ENCODE results near the gene BAIAP3.

GRCh38 chr16:1335996-1336395, 2.6 kb downstream of the BAIAP3 start:
- TF ChIP-seq POLR2AphosphoS5 (IDR thresholded peaks at IDR 0.05; ENCODE audit: borderline replicate concordance, low read depth, low read length) (no peak), EZH2 (IDR thresholded peaks at IDR 0.05) (no peak), FOXP2 (optimal IDR thresholded peaks at IDR 0.05; ENCODE audit: control extremely low read depth, extremely low read length, insufficient read depth) (no peak)

Data from SK-N-MC (cell line).